Neural progenitor cell (in vitro differentiated cells): ENCODE measurements around the gene SLC6A12.

ENCODE experiments used
- EZH2 ChIP-seq: fragments of 200-600 bp; sonication (generic); IDR thresholded peaks from 2 replicates; pipeline ENCODE4 v1.6.1; 2017; ENCODE audit warnings: antibody characterized with exemption, mild to moderate bottlenecking, moderate library complexity
- EZH2phosphoT487 ChIP-seq: fragments of 200-600 bp; sonication (generic); IDR thresholded peaks from 2 replicates; pipeline ENCODE4 v1.6.1; 2017; ENCODE audit warnings: antibody characterized with exemption
- TF ChIP-seq, protein P1 (sequence below): fragments of 200-600 bp; sonication (generic); IDR thresholded peaks from 2 replicates; pipeline ENCODE4 v1.5.1; 2017; ENCODE audit warnings: antibody characterized with exemption, mild to moderate bottlenecking

DNA sequence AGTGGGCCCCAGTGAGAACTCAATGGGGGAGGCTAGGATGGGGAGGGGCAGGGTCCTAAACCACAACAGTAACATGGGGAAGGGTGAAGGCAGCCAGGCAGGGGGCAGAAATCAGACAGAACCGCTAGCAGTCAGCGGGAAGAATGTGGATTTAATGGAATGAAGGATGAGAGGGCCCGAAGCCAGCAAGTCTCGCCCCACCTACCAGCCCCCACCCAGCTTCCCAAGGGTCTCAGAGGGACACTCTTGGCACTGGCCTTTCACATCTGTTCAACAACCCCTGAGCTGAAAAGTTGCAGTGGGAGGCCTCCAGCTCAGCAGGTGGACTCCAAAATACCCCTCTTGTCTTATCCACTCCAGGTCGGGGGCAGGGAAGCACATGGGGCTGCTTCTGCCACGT is 6.5 kb upstream of the SLC6A12 start:
- TF ChIP-seq, protein P1, sequence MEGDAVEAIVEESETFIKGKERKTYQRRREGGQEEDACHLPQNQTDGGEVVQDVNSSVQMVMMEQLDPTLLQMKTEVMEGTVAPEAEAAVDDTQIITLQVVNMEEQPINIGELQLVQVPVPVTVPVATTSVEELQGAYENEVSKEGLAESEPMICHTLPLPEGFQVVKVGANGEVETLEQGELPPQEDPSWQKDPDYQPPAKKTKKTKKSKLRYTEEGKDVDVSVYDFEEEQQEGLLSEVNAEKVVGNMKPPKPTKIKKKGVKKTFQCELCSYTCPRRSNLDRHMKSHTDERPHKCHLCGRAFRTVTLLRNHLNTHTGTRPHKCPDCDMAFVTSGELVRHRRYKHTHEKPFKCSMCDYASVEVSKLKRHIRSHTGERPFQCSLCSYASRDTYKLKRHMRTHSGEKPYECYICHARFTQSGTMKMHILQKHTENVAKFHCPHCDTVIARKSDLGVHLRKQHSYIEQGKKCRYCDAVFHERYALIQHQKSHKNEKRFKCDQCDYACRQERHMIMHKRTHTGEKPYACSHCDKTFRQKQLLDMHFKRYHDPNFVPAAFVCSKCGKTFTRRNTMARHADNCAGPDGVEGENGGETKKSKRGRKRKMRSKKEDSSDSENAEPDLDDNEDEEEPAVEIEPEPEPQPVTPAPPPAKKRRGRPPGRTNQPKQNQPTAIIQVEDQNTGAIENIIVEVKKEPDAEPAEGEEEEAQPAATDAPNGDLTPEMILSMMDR: no peak
- TF ChIP-seq EZH2: no peak
- TF ChIP-seq EZH2phosphoT487: no peak
